Measurements from ENCODE around the gene FES. TPM values are rescaled to one million over a fixed set of nuclear protein-coding genes. Genes with fewer than 3 reads are reported as not detected.

FES gene
- total and polyA plus RNA-seq, 2 of the 13 experiments (the other 11 are each of a cell fraction or from before 2014, with no cell fraction given), result 4.0 to 9.5 TPM

GRCh38 chr15:90893175-90894090, 9.1 kb downstream of the FES start (continued):
- no peak for TF ChIP-seq ZBTB20 (CRISPR knock-in tag; IDR thresholded peaks at IDR 0.05; ENCODE audit: borderline replicate concordance, low read depth)
- peak; percentile 72; the same call in 1 of the 2 replicates for TF ChIP-seq KDM5B (CRISPR knock-in tag; IDR thresholded peaks at IDR 0.05; ENCODE audit: borderline replicate concordance)
- peak; percentile 79 for TF ChIP-seq PHF20 (CRISPR knock-in tag; IDR thresholded peaks at IDR 0.05)
- no peak for TF ChIP-seq ZNF646 (CRISPR knock-in tag; IDR thresholded peaks at IDR 0.05)
- no peak for TF ChIP-seq ZBTB1 (CRISPR knock-in tag; IDR thresholded peaks at IDR 0.05; ENCODE audit: borderline replicate concordance)
- TF ChIP-seq DNMT3B (CRISPR knock-in tag; conservative IDR thresholded peaks at IDR 0.05), result no peak
- TF ChIP-seq, protein P1, sequence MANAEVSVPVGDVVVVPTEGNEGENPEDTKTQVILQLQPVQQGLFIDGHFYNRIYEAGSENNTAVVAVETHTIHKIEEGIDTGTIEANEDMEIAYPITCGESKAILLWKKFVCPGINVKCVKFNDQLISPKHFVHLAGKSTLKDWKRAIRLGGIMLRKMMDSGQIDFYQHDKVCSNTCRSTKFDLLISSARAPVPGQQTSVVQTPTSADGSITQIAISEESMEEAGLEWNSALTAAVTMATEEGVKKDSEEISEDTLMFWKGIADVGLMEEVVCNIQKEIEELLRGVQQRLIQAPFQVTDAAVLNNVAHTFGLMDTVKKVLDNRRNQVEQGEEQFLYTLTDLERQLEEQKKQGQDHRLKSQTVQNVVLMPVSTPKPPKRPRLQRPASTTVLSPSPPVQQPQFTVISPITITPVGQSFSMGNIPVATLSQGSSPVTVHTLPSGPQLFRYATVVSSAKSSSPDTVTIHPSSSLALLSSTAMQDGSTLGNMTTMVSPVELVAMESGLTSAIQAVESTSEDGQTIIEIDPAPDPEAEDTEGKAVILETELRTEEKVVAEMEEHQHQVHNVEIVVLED (CRISPR knock-in tag; IDR thresholded peaks at IDR 0.05; ENCODE audit: borderline replicate concordance), result peak; percentile 31; the same call in 1 of the 2 replicates
- 0 out of 2 replicates have a peak, but pooled peaks have one; percentile 37 for TF ChIP-seq SALL2 (CRISPR knock-in tag; IDR thresholded peaks at IDR 0.05)
- TF ChIP-seq PAWR (CRISPR knock-in tag; IDR thresholded peaks at IDR 0.05; ENCODE audit: borderline replicate concordance), result 0 out of 2 replicates have a peak, but pooled peaks have one; percentile 38
- no peak for TF ChIP-seq TRIM24 (CRISPR knock-in tag; IDR thresholded peaks at IDR 0.05)
- TF ChIP-seq ZNF121 (CRISPR knock-in tag; IDR thresholded peaks at IDR 0.05), result no peak
- TF ChIP-seq, protein P2, sequence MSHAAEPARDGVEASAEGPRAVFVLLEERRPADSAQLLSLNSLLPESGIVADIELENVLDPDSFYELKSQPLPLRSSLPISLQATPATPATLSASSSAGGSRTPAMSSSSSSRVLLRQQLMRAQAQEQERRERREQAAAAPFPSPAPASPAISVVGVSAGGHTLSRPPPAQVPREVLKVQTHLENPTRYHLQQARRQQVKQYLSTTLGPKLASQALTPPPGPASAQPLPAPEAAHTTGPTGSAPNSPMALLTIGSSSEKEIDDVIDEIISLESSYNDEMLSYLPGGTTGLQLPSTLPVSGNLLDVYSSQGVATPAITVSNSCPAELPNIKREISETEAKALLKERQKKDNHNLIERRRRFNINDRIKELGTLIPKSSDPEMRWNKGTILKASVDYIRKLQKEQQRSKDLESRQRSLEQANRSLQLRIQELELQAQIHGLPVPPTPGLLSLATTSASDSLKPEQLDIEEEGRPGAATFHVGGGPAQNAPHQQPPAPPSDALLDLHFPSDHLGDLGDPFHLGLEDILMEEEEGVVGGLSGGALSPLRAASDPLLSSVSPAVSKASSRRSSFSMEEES (CRISPR knock-in tag; IDR thresholded peaks at IDR 0.05), result no peak
- TF ChIP-seq LCORL (IDR thresholded peaks at IDR 0.05), result no peak
- 0 out of 2 replicates have a peak, but pooled peaks have one; percentile 27 for TF ChIP-seq LCORL (CRISPR knock-in tag; IDR thresholded peaks at IDR 0.05)
- no peak for TF ChIP-seq MTF1 (CRISPR knock-in tag; IDR thresholded peaks at IDR 0.05)
- peak; percentile 46; the same call in 1 of the 2 replicates for TF ChIP-seq GZF1 (CRISPR knock-in tag; IDR thresholded peaks at IDR 0.05)
- TF ChIP-seq JUND (CRISPR knock-in tag; IDR thresholded peaks at IDR 0.05), result no peak
- no peak for TF ChIP-seq RNF2 (conservative IDR thresholded peaks at IDR 0.05; ENCODE audit: low read depth)
- TF ChIP-seq THAP11 (CRISPR knock-in tag; IDR thresholded peaks at IDR 0.05), result peak; percentile 70; the same call in 1 of the 2 replicates
- TF ChIP-seq ZNF260 (CRISPR knock-in tag; IDR thresholded peaks at IDR 0.05; ENCODE audit: borderline replicate concordance, low read depth), result no peak

Measured in HepG2 (cell line).